ENCODE data around the gene SLC1A4.

Gene SLC1A4

DNA sequence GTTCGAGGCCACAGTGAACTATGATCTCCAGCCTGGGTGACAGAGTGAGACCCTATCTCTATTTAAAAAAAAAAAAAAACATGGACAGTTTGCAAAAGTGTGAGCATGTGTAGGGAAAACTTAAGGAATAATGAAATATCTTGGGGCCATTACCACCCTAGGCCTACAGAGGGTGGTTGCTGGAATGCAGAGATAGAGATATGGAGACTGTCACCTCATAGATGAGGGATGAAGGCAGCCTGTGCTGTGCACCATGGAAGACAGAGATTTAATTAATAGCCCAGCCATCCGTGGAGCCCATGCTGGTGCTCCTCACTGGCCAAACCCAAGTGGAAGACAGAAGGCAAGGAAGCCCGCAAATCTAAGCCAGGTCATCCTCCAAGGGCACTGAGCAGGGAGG is 50.4 kb downstream of the SLC1A4 start (continued):
- TF ChIP-seq, protein P1, sequence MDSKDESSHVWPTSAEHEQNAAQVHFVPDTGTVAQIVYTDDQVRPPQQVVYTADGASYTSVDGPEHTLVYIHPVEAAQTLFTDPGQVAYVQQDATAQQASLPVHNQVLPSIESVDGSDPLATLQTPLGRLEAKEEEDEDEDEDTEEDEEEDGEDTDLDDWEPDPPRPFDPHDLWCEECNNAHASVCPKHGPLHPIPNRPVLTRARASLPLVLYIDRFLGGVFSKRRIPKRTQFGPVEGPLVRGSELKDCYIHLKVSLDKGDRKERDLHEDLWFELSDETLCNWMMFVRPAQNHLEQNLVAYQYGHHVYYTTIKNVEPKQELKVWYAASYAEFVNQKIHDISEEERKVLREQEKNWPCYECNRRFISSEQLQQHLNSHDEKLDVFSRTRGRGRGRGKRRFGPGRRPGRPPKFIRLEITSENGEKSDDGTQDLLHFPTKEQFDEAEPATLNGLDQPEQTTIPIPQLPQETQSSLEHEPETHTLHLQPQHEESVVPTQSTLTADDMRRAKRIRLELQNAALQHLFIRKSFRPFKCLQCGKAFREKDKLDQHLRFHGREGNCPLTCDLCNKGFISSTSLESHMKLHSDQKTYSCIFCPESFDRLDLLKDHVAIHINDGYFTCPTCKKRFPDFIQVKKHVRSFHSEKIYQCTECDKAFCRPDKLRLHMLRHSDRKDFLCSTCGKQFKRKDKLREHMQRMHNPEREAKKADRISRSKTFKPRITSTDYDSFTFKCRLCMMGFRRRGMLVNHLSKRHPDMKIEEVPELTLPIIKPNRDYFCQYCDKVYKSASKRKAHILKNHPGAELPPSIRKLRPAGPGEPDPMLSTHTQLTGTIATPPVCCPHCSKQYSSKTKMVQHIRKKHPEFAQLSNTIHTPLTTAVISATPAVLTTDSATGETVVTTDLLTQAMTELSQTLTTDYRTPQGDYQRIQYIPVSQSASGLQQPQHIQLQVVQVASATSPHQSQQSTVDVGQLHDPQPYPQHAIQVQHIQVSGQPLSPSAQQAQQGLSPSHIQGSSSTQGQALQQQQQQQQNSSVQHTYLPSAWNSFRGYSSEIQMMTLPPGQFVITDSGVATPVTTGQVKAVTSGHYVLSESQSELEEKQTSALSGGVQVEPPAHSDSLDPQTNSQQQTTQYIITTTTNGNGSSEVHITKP (tag by site-specific recombination; IDR thresholded peaks at IDR 0.05), result no peak
- TF ChIP-seq, protein P2, sequence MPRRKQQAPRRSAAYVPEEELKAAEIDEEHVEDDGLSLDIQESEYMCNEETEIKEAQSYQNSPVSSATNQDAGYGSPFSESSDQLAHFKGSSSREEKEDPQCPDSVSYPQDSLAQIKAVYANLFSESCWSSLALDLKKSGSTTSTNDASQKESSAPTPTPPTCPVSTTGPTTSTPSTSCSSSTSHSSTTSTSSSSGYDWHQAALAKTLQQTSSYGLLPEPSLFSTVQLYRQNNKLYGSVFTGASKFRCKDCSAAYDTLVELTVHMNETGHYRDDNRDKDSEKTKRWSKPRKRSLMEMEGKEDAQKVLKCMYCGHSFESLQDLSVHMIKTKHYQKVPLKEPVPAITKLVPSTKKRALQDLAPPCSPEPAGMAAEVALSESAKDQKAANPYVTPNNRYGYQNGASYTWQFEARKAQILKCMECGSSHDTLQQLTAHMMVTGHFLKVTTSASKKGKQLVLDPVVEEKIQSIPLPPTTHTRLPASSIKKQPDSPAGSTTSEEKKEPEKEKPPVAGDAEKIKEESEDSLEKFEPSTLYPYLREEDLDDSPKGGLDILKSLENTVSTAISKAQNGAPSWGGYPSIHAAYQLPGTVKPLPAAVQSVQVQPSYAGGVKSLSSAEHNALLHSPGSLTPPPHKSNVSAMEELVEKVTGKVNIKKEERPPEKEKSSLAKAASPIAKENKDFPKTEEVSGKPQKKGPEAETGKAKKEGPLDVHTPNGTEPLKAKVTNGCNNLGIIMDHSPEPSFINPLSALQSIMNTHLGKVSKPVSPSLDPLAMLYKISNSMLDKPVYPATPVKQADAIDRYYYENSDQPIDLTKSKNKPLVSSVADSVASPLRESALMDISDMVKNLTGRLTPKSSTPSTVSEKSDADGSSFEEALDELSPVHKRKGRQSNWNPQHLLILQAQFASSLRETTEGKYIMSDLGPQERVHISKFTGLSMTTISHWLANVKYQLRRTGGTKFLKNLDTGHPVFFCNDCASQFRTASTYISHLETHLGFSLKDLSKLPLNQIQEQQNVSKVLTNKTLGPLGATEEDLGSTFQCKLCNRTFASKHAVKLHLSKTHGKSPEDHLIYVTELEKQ (tag by site-specific recombination; IDR thresholded peaks at IDR 0.05; ENCODE audit: borderline replicate concordance), result no peak
- no peak for TF ChIP-seq ZSCAN30 (tag by site-specific recombination; IDR thresholded peaks at IDR 0.05)
- TF ChIP-seq ZNF211 (tag by site-specific recombination; IDR thresholded peaks at IDR 0.05; ENCODE audit: low read depth), result no peak
- no peak for TF ChIP-seq GLIS1 (tag by site-specific recombination; IDR thresholded peaks at IDR 0.05)
- TF ChIP-seq BCL11B (tag by site-specific recombination; IDR thresholded peaks at IDR 0.05; ENCODE audit: low read depth), result no peak

DNA sequence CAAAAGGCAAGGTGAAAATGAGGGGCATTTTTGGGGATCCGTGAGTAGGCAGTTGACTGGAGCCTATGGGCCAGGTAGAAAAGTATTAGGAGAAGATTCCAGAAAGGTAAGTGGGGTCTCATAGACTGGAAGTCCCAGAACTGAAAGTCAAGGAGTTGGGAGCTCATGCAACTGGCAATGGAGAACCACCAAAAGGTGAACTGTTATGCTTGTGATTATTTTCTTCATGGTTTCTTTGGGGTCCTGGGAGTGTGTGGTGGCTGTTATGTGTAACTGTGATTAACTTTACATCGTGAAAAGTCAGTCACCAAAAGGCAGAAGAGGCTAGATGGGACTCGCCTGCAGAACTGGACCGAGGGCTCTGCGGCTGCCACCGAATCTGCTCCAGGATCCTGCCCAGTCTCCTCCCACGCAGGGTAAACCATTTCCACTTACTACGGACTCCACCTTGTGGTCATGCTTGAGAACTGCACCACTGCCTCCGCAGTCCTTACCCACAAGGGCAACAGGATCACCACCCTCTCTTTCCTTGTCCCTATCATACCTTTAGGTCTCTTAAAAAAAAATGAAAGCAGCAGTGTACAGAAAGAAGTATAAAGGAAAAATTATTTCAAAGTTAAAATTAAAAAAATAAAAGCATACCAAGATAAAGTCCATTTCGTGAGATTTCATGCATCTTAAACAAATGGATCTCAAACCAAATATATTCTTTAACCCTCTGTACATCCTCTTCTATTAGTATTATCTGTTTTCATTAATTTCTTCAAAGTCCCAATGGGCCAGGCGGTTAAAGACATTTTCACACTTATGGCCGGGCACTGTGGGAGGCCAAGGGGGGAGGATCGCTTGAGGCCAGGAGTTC is 51.4 kb downstream of the SLC1A4 start:
- POLR2A ChIA-PET, result no interaction called here
- H3K4me1 ChIP-seq (ENCODE audit: control insufficient read depth, insufficient read depth, low read length), result no peaks in the 10 kb centered on the region
- CTCF ChIA-PET, result interaction anchor here (0.6 to 1.5 kb wide), 12 partner anchors 9 to 994 kb away, joined by 3 to 15 read pairs (median 4); partner anchors contain the start of gene CEP68
- H3K36me3 ChIP-seq (ENCODE audit: control insufficient read depth in 2 of 2, insufficient read depth in 1 of 2, low read length in 2 of 2), result peaks cover 14 to 23% of the 10 kb centered on the region in 2 experiments; a peak in 2 of 3 replicates
- H3K27ac ChIP-seq (ENCODE audit: extremely low read depth, low read depth, low read length), result no peak overlapping the region
- no peaks in the 10 kb centered on the region for H3K9me3 ChIP-seq (ENCODE audit: control insufficient read depth, insufficient read depth, low read depth, low read length)
- H3K4me3 ChIP-seq (ENCODE audit: low read depth, low read length), result no peak overlapping the region
- TF ChIP-seq, protein P1 (tag by site-specific recombination; IDR thresholded peaks at IDR 0.05), result peak; percentile 53
- TF ChIP-seq ZBTB17 (tag by site-specific recombination; IDR thresholded peaks at IDR 0.05), result peak; percentile 84
- TF ChIP-seq, protein P3, sequence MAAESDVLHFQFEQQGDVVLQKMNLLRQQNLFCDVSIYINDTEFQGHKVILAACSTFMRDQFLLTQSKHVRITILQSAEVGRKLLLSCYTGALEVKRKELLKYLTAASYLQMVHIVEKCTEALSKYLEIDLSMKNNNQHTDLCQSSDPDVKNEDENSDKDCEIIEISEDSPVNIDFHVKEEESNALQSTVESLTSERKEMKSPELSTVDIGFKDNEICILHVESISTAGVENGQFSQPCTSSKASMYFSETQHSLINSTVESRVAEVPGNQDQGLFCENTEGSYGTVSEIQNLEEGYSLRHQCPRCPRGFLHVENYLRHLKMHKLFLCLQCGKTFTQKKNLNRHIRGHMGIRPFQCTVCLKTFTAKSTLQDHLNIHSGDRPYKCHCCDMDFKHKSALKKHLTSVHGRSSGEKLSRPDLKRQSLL (tag by site-specific recombination; IDR thresholded peaks at IDR 0.05), result 0 out of 2 replicates have a peak, but pooled peaks have one; percentile 48
- 0 out of 2 replicates have a peak, but pooled peaks have one; percentile 21 for TF ChIP-seq KLF16 (tag by site-specific recombination; IDR thresholded peaks at IDR 0.05)
- TF ChIP-seq, protein P4, sequence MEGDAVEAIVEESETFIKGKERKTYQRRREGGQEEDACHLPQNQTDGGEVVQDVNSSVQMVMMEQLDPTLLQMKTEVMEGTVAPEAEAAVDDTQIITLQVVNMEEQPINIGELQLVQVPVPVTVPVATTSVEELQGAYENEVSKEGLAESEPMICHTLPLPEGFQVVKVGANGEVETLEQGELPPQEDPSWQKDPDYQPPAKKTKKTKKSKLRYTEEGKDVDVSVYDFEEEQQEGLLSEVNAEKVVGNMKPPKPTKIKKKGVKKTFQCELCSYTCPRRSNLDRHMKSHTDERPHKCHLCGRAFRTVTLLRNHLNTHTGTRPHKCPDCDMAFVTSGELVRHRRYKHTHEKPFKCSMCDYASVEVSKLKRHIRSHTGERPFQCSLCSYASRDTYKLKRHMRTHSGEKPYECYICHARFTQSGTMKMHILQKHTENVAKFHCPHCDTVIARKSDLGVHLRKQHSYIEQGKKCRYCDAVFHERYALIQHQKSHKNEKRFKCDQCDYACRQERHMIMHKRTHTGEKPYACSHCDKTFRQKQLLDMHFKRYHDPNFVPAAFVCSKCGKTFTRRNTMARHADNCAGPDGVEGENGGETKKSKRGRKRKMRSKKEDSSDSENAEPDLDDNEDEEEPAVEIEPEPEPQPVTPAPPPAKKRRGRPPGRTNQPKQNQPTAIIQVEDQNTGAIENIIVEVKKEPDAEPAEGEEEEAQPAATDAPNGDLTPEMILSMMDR (tag by site-specific recombination; IDR thresholded peaks at IDR 0.05), result peak; percentile 88
- TF ChIP-seq, protein P5, sequence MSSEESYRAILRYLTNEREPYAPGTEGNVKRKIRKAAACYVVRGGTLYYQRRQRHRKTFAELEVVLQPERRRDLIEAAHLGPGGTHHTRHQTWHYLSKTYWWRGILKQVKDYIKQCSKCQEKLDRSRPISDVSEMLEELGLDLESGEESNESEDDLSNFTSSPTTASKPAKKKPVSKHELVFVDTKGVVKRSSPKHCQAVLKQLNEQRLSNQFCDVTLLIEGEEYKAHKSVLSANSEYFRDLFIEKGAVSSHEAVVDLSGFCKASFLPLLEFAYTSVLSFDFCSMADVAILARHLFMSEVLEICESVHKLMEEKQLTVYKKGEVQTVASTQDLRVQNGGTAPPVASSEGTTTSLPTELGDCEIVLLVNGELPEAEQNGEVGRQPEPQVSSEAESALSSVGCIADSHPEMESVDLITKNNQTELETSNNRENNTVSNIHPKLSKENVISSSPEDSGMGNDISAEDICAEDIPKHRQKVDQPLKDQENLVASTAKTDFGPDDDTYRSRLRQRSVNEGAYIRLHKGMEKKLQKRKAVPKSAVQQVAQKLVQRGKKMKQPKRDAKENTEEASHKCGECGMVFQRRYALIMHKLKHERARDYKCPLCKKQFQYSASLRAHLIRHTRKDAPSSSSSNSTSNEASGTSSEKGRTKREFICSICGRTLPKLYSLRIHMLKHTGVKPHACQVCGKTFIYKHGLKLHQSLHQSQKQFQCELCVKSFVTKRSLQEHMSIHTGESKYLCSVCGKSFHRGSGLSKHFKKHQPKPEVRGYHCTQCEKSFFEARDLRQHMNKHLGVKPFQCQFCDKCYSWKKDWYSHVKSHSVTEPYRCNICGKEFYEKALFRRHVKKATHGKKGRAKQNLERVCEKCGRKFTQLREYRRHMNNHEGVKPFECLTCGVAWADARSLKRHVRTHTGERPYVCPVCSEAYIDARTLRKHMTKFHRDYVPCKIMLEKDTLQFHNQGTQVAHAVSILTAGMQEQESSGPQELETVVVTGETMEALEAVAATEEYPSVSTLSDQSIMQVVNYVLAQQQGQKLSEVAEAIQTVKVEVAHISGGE (tag by site-specific recombination; conservative IDR thresholded peaks at IDR 0.05; ENCODE audit: low read depth), result no peak
- TF ChIP-seq ZNF600 (tag by site-specific recombination; IDR thresholded peaks at IDR 0.05), result 0 out of 2 replicates have a peak, but pooled peaks have one; percentile 10
- 0 out of 2 replicates have a peak, but pooled peaks have one; percentile 17 for TF ChIP-seq SP3 (tag by site-specific recombination; IDR thresholded peaks at IDR 0.05)
- peak; percentile 68; the same call in 1 of the 2 replicates for TF ChIP-seq EGR2 (tag by site-specific recombination; IDR thresholded peaks at IDR 0.05; ENCODE audit: low read depth)
- TF ChIP-seq ZNF654 (tag by site-specific recombination; IDR thresholded peaks at IDR 0.05; ENCODE audit: low read depth), result peak; percentile 82

Data from HEK293 (cell line).